Measurements from ENCODE around the gene KCNIP2.
A peak's percentile ranks its signal among the peaks of the same experiment; 100 is the strongest.
"Not testable (repeated sequence)": the region's sequence is repeated elsewhere in the genome, so short reads cannot be mapped to it uniquely, and the experiment has no call there.

The KCNIP2 gene

GRCh38 chr10:101803511-101803910, 40.1 kb downstream of the KCNIP2 start:
- no peaks in the 10 kb centered on the region for H3K4me1 ChIP-seq
- H3K27me3 ChIP-seq (ENCODE audit: low read depth) = no peaks in the 10 kb centered on the region
- no peak overlapping the region for H3K4me3 ChIP-seq
- H3K36me3 ChIP-seq (replicated peaks) = peaks cover 89% of the 10 kb centered on the region
- H3K9me3 ChIP-seq = no peaks in the 10 kb centered on the region
- in situ Hi-C loops (cut with MboI; ENCODE audit: low sequenced_read_pairs) = no loop called here
- DNase-seq (ENCODE audit: low spot score in 2 of 2) = no peak

- no peak for DNase-seq (ENCODE audit: low spot score in 2 of 2)
- Histone ChIP-seq H3K36me3 (replicated peaks) (peaks cover 93% of the 10 kb centered on the region), H3K9me3 (no peaks in the 10 kb centered on the region), H3K4me1 (no peaks in the 10 kb centered on the region), H3K27me3 (ENCODE audit: low read depth) (no peaks in the 10 kb centered on the region), H3K4me3 (no peak overlapping the region)
- in situ Hi-C loops (cut with MboI; ENCODE audit: low sequenced_read_pairs) = no loop called here
These were observed 46.1 kb downstream of the KCNIP2 start for GRCh38 chr10:101797403-101798059.

GRCh38 chr10:101793526-101793925, 50.1 kb downstream of the KCNIP2 start:
- Histone ChIP-seq H3K9me3 (no peaks in the 10 kb centered on the region), H3K36me3 (replicated peaks) (peaks cover 96% of the 10 kb centered on the region), H3K4me1 (no peaks in the 10 kb centered on the region), H3K4me3 (no peak overlapping the region), H3K27me3 (ENCODE audit: low read depth) (no peaks in the 10 kb centered on the region)
- in situ Hi-C loops (cut with MboI; ENCODE audit: low sequenced_read_pairs) = no loop called here
- DNase-seq (ENCODE audit: low spot score in 2 of 2) = no peak

DNA sequence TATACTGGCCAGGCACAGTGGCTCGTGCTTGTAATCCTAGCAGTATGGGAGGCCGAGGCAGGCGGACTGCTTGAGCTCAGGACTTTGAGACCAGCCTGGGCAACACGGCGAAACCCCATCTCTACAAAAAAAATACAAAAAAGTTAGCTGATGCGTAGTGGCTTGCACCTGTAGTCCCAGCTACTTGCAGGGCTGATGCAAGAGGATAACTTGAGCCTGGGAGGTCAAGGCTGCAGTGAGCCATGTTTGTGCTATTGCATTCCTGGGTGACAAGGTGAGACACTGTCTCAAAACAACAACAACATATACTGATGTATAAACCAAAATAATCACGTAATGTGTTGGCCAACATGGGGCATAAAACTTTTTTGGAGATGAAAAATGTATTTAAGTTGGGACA, 53.9 kb downstream of the KCNIP2 start:
- no peak for DNase-seq (ENCODE audit: low spot score in 2 of 2)
- no peaks in the 10 kb centered on the region for H3K4me1 ChIP-seq
- no peaks in the 10 kb centered on the region for H3K9me3 ChIP-seq
- in situ Hi-C loops (cut with MboI; ENCODE audit: low sequenced_read_pairs) = no loop called here
- H3K36me3 ChIP-seq (replicated peaks) = peaks cover 90% of the 10 kb centered on the region
- no peaks in the 10 kb centered on the region for H3K27me3 ChIP-seq (ENCODE audit: low read depth)
- H3K4me3 ChIP-seq = no peak overlapping the region

GRCh38 chr10:101789231-101789630, 54.4 kb downstream of the KCNIP2 start:
- H3K4me3 ChIP-seq; H3K27me3 ChIP-seq (ENCODE audit: low read depth); H3K9me3 ChIP-seq; H3K4me1 ChIP-seq; in situ Hi-C loops (cut with MboI; ENCODE audit: low sequenced_read_pairs); DNase-seq (ENCODE audit: low spot score in 2 of 2): not testable (repeated sequence)
- H3K36me3 ChIP-seq (replicated peaks) = peaks cover 85% of the 10 kb centered on the region

DNA sequence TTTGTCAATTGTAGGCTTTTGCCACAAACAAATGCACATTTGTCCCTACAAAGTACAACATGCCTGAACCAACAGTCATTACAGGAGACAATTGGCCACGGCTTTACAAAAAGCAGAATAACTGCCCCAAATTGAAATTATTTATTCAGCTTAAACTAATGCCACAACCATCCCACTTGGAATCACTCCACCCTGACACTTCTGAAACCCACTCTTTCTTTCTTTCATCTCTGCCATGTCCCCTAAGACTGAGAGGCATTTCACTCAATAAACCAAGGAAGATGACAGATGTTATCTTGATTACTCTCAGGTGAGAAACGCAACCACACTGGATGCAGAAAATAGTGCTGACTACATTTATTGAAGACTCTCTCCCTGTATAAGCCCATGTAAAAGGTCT, 57.8 kb downstream of the KCNIP2 start:
- in situ Hi-C loops (cut with MboI; ENCODE audit: low sequenced_read_pairs) = no loop called here
- Histone ChIP-seq H3K36me3 (replicated peaks) (peaks cover 55% of the 10 kb centered on the region), H3K4me3 (no peak overlapping the region)

GRCh38 chr10:101784558-101784957, 59.0 kb downstream of the KCNIP2 start:
- H3K9me3 ChIP-seq = no peaks in the 10 kb centered on the region
- no peak overlapping the region for H3K4me3 ChIP-seq
- H3K36me3 ChIP-seq (replicated peaks) = peaks cover 51% of the 10 kb centered on the region
- H3K27me3 ChIP-seq (ENCODE audit: low read depth) = no peaks in the 10 kb centered on the region
- DNase-seq (ENCODE audit: low spot score in 2 of 2) = no peak
- H3K4me1 ChIP-seq = peaks cover 21% of the 10 kb centered on the region
- in situ Hi-C loops (cut with MboI; ENCODE audit: low sequenced_read_pairs) = loop anchor here (5.0 kb wide), 2 partner anchors 177 to 572 kb away; no protein-coding TSS in a partner anchor

More for the DNA sequence above, 57.8 kb downstream of the KCNIP2 start:
- peaks cover 12% of the 10 kb centered on the region for H3K4me1 ChIP-seq
- no peak for DNase-seq (ENCODE audit: low spot score in 2 of 2)
- no peaks in the 10 kb centered on the region for H3K27me3 ChIP-seq (ENCODE audit: low read depth)
- H3K9me3 ChIP-seq = no peaks in the 10 kb centered on the region

DNA sequence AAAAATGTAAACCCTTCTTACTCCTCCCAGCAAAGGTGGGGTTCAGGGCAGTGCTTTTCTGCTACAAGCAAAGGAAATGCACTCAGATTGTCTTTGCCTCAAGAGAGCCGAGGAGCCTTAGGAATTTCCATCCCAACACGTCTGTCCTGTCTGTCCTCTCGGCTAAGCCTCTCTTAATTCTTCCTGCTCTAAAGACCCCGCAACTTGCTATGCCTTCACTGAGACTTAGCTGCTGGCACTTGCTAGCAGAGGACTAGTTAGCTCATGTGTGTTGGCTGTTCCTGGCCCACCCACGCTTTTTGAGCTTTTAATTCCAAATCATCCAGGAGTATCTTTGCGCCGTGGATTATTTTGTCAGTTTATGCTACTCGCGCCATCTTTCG, 59.9 kb downstream of the KCNIP2 start:
- Histone ChIP-seq H3K36me3 (replicated peaks) (peaks cover 43% of the 10 kb centered on the region), H3K4me3 (peak overlapping the region; percentile 85), H3K4me1 (peaks cover 21% of the 10 kb centered on the region), H3K27me3 (ENCODE audit: low read depth) (no peaks in the 10 kb centered on the region), H3K9me3 (no peaks in the 10 kb centered on the region)
- in situ Hi-C loops (cut with MboI; ENCODE audit: low sequenced_read_pairs) = loop anchor here (5.0 kb wide), 2 partner anchors 176 to 571 kb away; no protein-coding TSS in a partner anchor
- peak in 1 of 2 experiments; percentile 25 for DNase-seq (ENCODE audit: low spot score in 2 of 2)

DNA sequence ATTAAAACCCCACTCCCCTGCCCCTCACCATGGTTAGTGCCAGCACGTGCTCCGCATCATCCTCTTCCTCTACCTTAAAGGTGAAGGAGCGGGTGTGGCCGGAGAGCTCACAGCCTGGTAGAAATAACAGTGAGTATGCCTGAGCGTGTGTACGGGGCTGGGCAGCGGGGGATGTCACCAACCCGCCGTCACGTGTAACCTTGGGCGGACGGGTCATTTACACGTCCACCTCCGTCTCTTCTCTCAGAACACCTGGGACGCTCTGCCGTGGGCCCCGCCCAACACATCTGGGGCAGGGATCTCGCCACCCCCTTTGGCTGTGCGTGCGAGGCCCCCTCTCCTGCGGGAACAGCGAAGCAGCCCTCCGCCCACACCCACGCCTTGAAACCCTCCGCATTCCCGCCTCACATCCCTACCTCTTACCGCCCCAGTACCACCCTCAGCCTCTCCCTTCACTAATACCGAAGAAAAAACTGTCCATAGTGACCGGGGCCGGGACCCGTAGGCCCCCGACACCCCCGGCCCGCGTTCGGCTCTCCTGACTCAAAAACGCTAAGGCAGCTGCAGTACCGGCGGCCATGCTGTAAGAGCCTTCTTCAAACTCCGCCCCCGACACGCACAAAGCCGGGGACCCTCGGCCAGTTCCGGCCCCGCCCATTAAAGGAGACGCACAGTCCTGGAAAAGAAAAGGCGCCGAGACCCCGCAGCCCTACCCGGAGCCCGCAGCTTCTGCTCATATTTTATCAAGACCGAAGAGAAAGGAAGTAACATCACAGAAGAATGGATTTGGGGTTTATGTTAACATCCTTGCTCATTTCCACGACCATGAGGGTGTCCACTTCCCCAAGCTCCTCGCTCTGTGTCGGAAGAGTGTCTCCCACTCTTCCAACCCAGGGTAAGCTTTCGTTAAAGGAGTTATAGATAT, 60.5 kb downstream of the KCNIP2 start, which contains the start of gene NPM3:
TSS of gene NPM3 (minus strand) at position 636 of the 925 bp plus-strand sequence. CDS start at position 580, 56 bp downstream.
- in situ Hi-C loops (cut with MboI; ENCODE audit: low sequenced_read_pairs) = loop anchor here (5.0 kb wide), 2 partner anchors 176 to 571 kb away; no protein-coding TSS in a partner anchor
- H3K4me1 ChIP-seq = peaks cover 21% of the 10 kb centered on the region
- H3K9me3 ChIP-seq = no peaks in the 10 kb centered on the region
- H3K36me3 ChIP-seq (replicated peaks) = peaks cover 38% of the 10 kb centered on the region
- H3K4me3 ChIP-seq = peak within 1 kb of the TSS; percentile 85
- no peaks in the 10 kb centered on the region for H3K27me3 ChIP-seq (ENCODE audit: low read depth)
- peak; percentile 85 to 94 for DNase-seq (ENCODE audit: low spot score in 2 of 2)

DNA sequence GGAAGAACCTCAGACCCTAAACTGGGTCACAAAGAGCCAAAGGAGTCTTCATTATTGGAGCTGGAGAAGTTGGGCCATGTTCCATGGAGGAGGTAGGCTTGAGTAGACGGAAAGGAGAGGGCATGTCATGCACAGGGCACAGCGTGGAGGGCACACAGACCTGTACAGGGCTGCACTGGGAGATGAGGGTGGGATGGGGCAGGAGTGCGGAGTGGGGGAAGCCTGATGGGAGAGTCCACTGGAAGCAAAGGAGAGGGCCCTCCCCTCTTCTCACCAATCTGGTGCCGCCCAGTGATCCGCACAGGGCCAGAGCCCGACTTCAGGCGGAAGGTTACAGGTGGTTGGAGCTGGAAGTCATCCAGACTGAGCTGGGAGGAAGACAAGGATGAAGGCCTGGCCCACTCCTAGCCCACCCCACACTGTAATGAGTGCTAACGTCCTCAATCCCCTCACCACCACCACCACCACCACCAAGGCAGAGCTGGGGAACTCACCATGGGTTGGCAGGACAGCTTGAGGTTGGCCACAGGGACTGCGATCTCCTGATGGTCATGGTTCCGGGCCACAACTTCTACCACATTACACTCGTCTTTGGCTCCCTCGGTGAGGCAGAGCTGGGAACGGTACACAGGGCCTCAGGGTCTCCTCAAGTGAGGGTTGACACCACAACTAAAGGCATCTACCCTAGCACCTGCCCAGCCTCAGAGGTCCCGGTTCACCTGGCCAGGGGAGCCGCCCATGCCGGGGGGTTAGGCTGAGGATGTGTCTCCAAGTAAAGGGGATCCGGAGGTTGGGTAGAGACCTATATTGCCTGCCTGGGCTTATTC, 61.4 kb downstream of the KCNIP2 start:
- H3K36me3 ChIP-seq (replicated peaks) = peaks cover 35% of the 10 kb centered on the region
- no peaks in the 10 kb centered on the region for H3K27me3 ChIP-seq (ENCODE audit: low read depth)
- no peaks in the 10 kb centered on the region for H3K9me3 ChIP-seq
- in situ Hi-C loops (cut with MboI; ENCODE audit: low sequenced_read_pairs) = loop anchor here (5.0 kb wide), 2 partner anchors 175 to 570 kb away; no protein-coding TSS in a partner anchor
- peaks cover 21% of the 10 kb centered on the region for H3K4me1 ChIP-seq
- peak overlapping the region; percentile 85 for H3K4me3 ChIP-seq
- DNase-seq (ENCODE audit: low spot score in 2 of 2) = no peak

GRCh38 chr10:101781655-101781983, 62.0 kb downstream of the KCNIP2 start:
- peaks cover 29% of the 10 kb centered on the region for H3K36me3 ChIP-seq (replicated peaks)
- peaks cover 21% of the 10 kb centered on the region for H3K4me1 ChIP-seq
- in situ Hi-C loops (cut with MboI; ENCODE audit: low sequenced_read_pairs) = loop anchor here (5.0 kb wide), 2 partner anchors 174 to 569 kb away; no protein-coding TSS in a partner anchor
- DNase-seq (ENCODE audit: low spot score in 2 of 2) = no peak
- no peaks in the 10 kb centered on the region for H3K9me3 ChIP-seq
- H3K27me3 ChIP-seq (ENCODE audit: low read depth) = no peaks in the 10 kb centered on the region
- H3K4me3 ChIP-seq = peak overlapping the region; percentile 85

DNA sequence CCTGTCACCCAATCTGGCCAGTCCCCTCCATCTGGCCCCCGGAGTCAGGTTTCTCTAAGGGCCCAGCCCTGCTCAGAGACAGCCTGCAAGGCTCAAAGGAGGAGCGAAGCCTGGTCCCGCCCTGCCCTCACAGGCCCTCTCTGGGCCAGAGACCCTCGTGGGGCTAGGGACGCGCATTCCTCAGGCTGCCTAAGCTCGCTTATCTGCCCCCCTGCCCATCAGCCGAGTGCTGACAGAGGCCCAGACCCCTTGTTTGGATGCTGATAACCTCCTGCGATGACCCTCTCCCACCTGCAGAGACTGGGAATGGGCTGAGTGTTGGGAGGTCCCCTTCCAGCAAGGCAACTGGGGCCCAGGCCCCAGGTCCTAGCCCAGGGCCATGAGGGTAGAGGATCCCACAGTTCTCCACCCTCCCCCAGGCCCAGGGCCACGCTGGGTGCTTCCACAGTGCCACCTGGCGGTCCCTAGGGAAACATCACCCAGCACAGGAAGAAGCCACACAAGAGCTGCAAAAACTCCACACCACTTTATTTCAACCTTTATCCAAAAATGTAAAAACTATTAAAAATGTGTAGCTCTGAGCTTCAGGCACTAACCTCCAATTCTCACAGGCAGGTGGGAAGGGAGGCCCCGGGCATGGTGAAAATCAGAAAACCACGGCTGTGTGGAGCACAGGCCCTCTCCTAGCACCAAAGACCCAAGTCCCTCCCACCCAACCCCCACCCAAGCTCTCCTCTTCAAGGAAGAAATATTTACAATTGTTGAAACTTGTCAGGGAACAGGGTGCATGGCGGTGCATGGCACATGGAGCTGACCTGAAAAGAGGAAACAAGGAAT, 62.6 kb downstream of the KCNIP2 start:
- H3K27me3 ChIP-seq (ENCODE audit: low read depth) = no peaks in the 10 kb centered on the region
- no peak overlapping the region for H3K4me3 ChIP-seq
- peaks cover 21% of the 10 kb centered on the region for H3K4me1 ChIP-seq
- peak; percentile 75 to 86 for DNase-seq (ENCODE audit: low spot score in 2 of 2)
- peaks cover 23% of the 10 kb centered on the region for H3K36me3 ChIP-seq (replicated peaks)
- no peaks in the 10 kb centered on the region for H3K9me3 ChIP-seq
- in situ Hi-C loops (cut with MboI; ENCODE audit: low sequenced_read_pairs) = loop anchor here (5.0 kb wide), 2 partner anchors 174 to 569 kb away; no protein-coding TSS in a partner anchor

Measured in HAP-1 (cell line).